AG09309 (cell line): Measurements from ENCODE around the gene PHF1.

Experiments used
- DNase-seq: peaks from one replicate; pipeline ENCODE4 v3.0.0-alpha.2; 2010; ENCODE audit warnings: low read depth
- H3K4me3 ChIP-seq: 2 replicates; pipeline ENCODE4 v1.5.1; 2011; ENCODE audit warnings: mild to moderate bottlenecking, low read depth, low read length, moderate library complexity; ENCODE audit not compliant: control insufficient read depth
- CTCF ChIP-seq: IDR thresholded peaks from 2 replicates; pipeline ENCODE4 v1.5.1; 2011; ENCODE audit warnings: mild to moderate bottlenecking, low read depth, low read length, inconsistent platforms; ENCODE audit not compliant: insufficient read depth, control insufficient read depth; ENCODE audit errors: missing control alignments

Gene PHF1

GRCh38 chr6:33458676-33459075, 47.9 kb downstream of the PHF1 start:
- no peak for TF ChIP-seq CTCF

GRCh38 chr6:33459226-33459625, 48.4 kb downstream of the PHF1 start:
- DNase-seq = no peak
- TF ChIP-seq CTCF = no peak
- H3K4me3 ChIP-seq = no peak overlapping the region

More at GRCh38 chr6:33458676-33459075, 47.9 kb downstream of the PHF1 start:
- no peak overlapping the region for H3K4me3 ChIP-seq
- DNase-seq = no peak
